Measurements from ENCODE around the gene CPEB4. TPM values are rescaled to one million over a fixed set of nuclear protein-coding genes. Genes with fewer than 3 reads are reported as not detected.

The CPEB4 gene
- total RNA-seq, 4 donors from 2014 or later: 42.1 to 58.7 (median 49.3) TPM

- no peak for TF ChIP-seq CTCF (IDR thresholded peaks at IDR 0.05; ENCODE audit: low read depth)
These were observed 35.3 kb downstream of the CPEB4 start for GRCh38 chr5:173923218-173924095.

GRCh38 chr5:173924899-173925298 is 36.8 kb downstream of the CPEB4 start:
- TF ChIP-seq CTCF (IDR thresholded peaks at IDR 0.05; ENCODE audit: low read depth): no peak

GRCh38 chr5:173925449-173926071 is 37.4 kb downstream of the CPEB4 start:
- no peak for TF ChIP-seq CTCF (IDR thresholded peaks at IDR 0.05; ENCODE audit: low read depth)

- no peak for TF ChIP-seq CTCF (IDR thresholded peaks at IDR 0.05; ENCODE audit: low read depth)
These were observed 38.2 kb downstream of the CPEB4 start for GRCh38 chr5:173926359-173926758.

- no peak for TF ChIP-seq CTCF (IDR thresholded peaks at IDR 0.05; ENCODE audit: low read depth)
These were observed 40.9 kb downstream of the CPEB4 start for GRCh38 chr5:173928871-173929574.

GRCh38 chr5:173932695-173933139 is 44.6 kb downstream of the CPEB4 start:
- TF ChIP-seq CTCF (IDR thresholded peaks at IDR 0.05; ENCODE audit: low read depth): no peak

- TF ChIP-seq CTCF (IDR thresholded peaks at IDR 0.05; ENCODE audit: low read depth): no peak
These were observed 45.8 kb downstream of the CPEB4 start for GRCh38 chr5:173933901-173934300.
